DND-41 (cell line): ENCODE measurements around the gene TLE1.

Source experiments
- EZH2 ChIP-seq: IDR thresholded peaks from 3 replicates; pipeline ENCODE4 v1.6.1; 2012; ENCODE audit warnings: borderline replicate concordance, low read depth, mild to moderate bottlenecking, moderate library complexity, low read length, inconsistent platforms; ENCODE audit not compliant: severe bottlenecking
- TF ChIP-seq, protein P1 (sequence below): IDR thresholded peaks from 2 replicates; pipeline ENCODE4 v1.5.1; 2012; ENCODE audit warnings: borderline replicate concordance, low read length, moderate library complexity, mild to moderate bottlenecking; ENCODE audit not compliant: poor library complexity, severe bottlenecking; ENCODE audit errors: extremely low read depth

DNA sequence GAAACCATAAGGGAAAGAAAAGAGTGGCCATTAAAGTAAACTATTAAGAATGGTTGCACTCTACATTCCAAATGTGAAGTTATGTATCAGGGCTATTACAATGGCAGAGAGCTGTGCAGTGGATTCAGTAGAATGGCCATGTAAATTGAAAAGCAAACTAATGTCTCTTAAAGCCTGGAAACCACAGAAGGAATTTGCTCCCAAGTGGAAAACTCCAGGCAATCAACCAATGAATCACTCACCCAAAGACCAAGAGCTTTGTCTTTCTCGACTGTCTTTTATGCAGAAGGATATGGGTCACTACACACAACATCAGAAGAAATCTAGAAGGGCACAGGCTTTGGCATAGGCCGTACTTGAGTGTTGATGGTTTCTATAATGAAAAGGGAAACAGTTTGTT lies 114.9 kb downstream of the TLE1 start:
- no peak for TF ChIP-seq EZH2
- TF ChIP-seq, protein P1, sequence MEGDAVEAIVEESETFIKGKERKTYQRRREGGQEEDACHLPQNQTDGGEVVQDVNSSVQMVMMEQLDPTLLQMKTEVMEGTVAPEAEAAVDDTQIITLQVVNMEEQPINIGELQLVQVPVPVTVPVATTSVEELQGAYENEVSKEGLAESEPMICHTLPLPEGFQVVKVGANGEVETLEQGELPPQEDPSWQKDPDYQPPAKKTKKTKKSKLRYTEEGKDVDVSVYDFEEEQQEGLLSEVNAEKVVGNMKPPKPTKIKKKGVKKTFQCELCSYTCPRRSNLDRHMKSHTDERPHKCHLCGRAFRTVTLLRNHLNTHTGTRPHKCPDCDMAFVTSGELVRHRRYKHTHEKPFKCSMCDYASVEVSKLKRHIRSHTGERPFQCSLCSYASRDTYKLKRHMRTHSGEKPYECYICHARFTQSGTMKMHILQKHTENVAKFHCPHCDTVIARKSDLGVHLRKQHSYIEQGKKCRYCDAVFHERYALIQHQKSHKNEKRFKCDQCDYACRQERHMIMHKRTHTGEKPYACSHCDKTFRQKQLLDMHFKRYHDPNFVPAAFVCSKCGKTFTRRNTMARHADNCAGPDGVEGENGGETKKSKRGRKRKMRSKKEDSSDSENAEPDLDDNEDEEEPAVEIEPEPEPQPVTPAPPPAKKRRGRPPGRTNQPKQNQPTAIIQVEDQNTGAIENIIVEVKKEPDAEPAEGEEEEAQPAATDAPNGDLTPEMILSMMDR = no peak
